GM19452 (cell line): Measurements from ENCODE around the gene HPCAL1.

Experiments
- ATAC-seq: cut with Tn5 transposase; IDR thresholded peaks from one replicate; pipeline ENCODE4 v1.9.1; 2021; ENCODE audit not compliant: unreplicated experiment

Gene HPCAL1

GRCh38 chr2:10301941-10302478, 694 bp upstream of the HPCAL1 start:
- ATAC-seq, result no peak

GRCh38 chr2:10303181-10303693, 533 bp downstream of the HPCAL1 start:
- ATAC-seq, result no peak

GRCh38 chr2:10303694-10304378, 1.1 kb downstream of the HPCAL1 start:
- ATAC-seq, result no peak

GRCh38 chr2:10304458-10305253, 2.0 kb downstream of the HPCAL1 start:
- no peak for ATAC-seq

GRCh38 chr2:10305254-10305635, 2.5 kb downstream of the HPCAL1 start:
- ATAC-seq, result no peak

- ATAC-seq, result no peak
Observed at GRCh38 chr2:10305715-10306114, 3.0 kb downstream of the HPCAL1 start.

- no peak for ATAC-seq
Observed at GRCh38 chr2:10306901-10307463, 4.3 kb downstream of the HPCAL1 start.

- ATAC-seq, result no peak
Observed at GRCh38 chr2:10307561-10308156, 5.0 kb downstream of the HPCAL1 start.

- no peak for ATAC-seq
Observed at GRCh38 chr2:10308866-10309265, 6.2 kb downstream of the HPCAL1 start.

GRCh38 chr2:10309286-10309685, 6.6 kb downstream of the HPCAL1 start:
- no peak for ATAC-seq

GRCh38 chr2:10310309-10310888, 7.7 kb downstream of the HPCAL1 start:
- ATAC-seq, result no peak

GRCh38 chr2:10311736-10312135, 9.0 kb downstream of the HPCAL1 start:
- ATAC-seq, result no peak

GRCh38 chr2:10312437-10312957, 9.8 kb downstream of the HPCAL1 start:
- ATAC-seq, result no peak

GRCh38 chr2:10316336-10316735, 13.6 kb downstream of the HPCAL1 start:
- ATAC-seq, result no peak

GRCh38 chr2:10316860-10317259, 14.2 kb downstream of the HPCAL1 start:
- no peak for ATAC-seq

- ATAC-seq, result no peak
Observed at GRCh38 chr2:10317646-10318045, 14.9 kb downstream of the HPCAL1 start.

- no peak for ATAC-seq
Observed at GRCh38 chr2:10318345-10318744, 15.6 kb downstream of the HPCAL1 start.

- ATAC-seq, result no peak
Observed at GRCh38 chr2:10319892-10320574, 17.3 kb downstream of the HPCAL1 start.

- no peak for ATAC-seq
Observed at GRCh38 chr2:10320575-10320931, 17.8 kb downstream of the HPCAL1 start.

GRCh38 chr2:10320933-10321332, 18.2 kb downstream of the HPCAL1 start:
- ATAC-seq, result no peak
